ENCODE measurements around the gene ATP13A5.

- TF ChIP-seq CTCF (IDR thresholded peaks at IDR 0.05; ENCODE audit: low read depth, low read length, poor library complexity, severe bottlenecking) (no peak), EZH2phosphoT487 (IDR thresholded peaks at IDR 0.05; ENCODE audit: borderline replicate concordance, low read length) (no peak)
Measured at GRCh38 chr3:193400304-193400703, 21.8 kb upstream of the ATP13A5 start.

Data from DOHH2 (cell line).